Heart left ventricle (tissue), 16 donors: Measurements from ENCODE around the gene ASB10. TPM values are rescaled to one million over a fixed set of nuclear protein-coding genes. Genes with fewer than 3 reads are reported as not detected.

Experiments used
- ATAC-seq, 4 donors: fragments of 200-7000 bp; cut with Tn5 transposase; one replicate each; pipeline ENCODE4 v1.9.1; 2020 to 2022; ENCODE audit warnings: moderate library complexity in 4 of 4, mild to moderate bottlenecking in 3 of 4, moderate number of reproducible peaks in 1 of 4
- DNase-seq, 5 donors: peaks; one replicate each; pipeline ENCODE4 v3.0.0-alpha.2; 2020
- H3K27ac ChIP-seq, 12 donors: fragments of 200-600 bp; sonication (generic) in 4 of 12; one replicate each; pipeline versions ENCODE4 v1.5.0 to v1.8.0; 2016 to 2022; ENCODE audit warnings: mild to moderate bottlenecking in 2 of 12
- H3K27me3 ChIP-seq, 9 donors: fragments of 200-600 bp; sonication (generic) in 2 of 9; one replicate each; pipeline versions ENCODE4 v1.5.1 to v1.8.0; 2016 to 2022; ENCODE audit warnings: mild to moderate bottlenecking in 3 of 9
- H3K36me3 ChIP-seq, 9 donors: fragments of 200-600 bp; sonication (generic) in 2 of 9; one replicate each; pipeline versions ENCODE4 v1.5.0 to v1.8.0; 2018 to 2022; ENCODE audit warnings: mild to moderate bottlenecking in 2 of 9
- H3K4me1 ChIP-seq, 12 donors: fragments of 200-600 bp; sonication (generic) in 4 of 12; one replicate each; pipeline versions ENCODE4 v1.5.0 to v1.8.0; 2016 to 2022; ENCODE audit warnings: mild to moderate bottlenecking in 3 of 12
- H3K4me3 ChIP-seq, 12 donors: fragments of 200-600 bp; sonication (generic) in 4 of 12; one replicate each; pipeline versions ENCODE4 v1.5.0 to v1.8.0; 2017 to 2022; ENCODE audit warnings: mild to moderate bottlenecking in 9 of 12, moderate library complexity in 4 of 12
- H3K9me3 ChIP-seq, 12 donors: fragments of 200-600 bp; sonication (generic) in 4 of 12; one replicate each; pipeline versions ENCODE4 v1.5.0 to v1.8.0; 2016 to 2022; ENCODE audit warnings: mild to moderate bottlenecking in 1 of 12
- POLR2A ChIP-seq, 2 donors: fragments of 450-650 bp; IDR thresholded peaks; one replicate each; pipeline ENCODE4 v1.6.1; 2017; ENCODE audit warnings: antibody characterized with exemption in 2 of 2, mild to moderate bottlenecking in 2 of 2, moderate library complexity in 2 of 2
- WGBS, 4 donors: extraction: QIAGEN DNeasy Blood & Tissue Kit in 2 of 4; methylation state at CpG; one replicate each; pipeline versions ENCODE4 v1.1.5 to v1.1.7; 2013 to 2018; 5-methylcytosine and 5-hydroxymethylcytosine counted together
- intact Hi-C, 10 donors: fragments of 100-400 bp; cut with DNase I; formaldehyde crosslinking; loops; one replicate each; pipeline versions ENCODE4 v1.11.1 to v1.14.2; 2022
- polyA plus RNA-seq, 2 donors: library from polyadenylated mRNA; stranded (reverse); fragments of 200-250 nt; gene quantifications; one replicate each; pipeline ENCODE4 v1.2.3, GENCODE V29; 2013
- total RNA-seq, 9 donors: library from RNA; depleted of rRNA in 2 of 9; stranded (reverse); fragments of >200 nt in 2 of 9; fragmentation: NEBNext Ultra II Directional in 3 of 9; extraction: Animal tissue kit (Norgen Biotek cat#: 25700) in 3 of 9; gene quantifications; one replicate each; pipeline versions ENCODE4 v1.1.0 to v1.2.4, GENCODE V29; 2016 to 2023
- TF ChIP-seq, protein P1 (sequence below), 12 donors: fragments of 200-600 bp; sonication (generic) in 4 of 12; IDR thresholded peaks; one replicate each; pipeline versions ENCODE4 v1.5.0 to v1.8.0; 2018 to 2022; ENCODE audit warnings: antibody characterized with exemption in 12 of 12, mild to moderate bottlenecking in 5 of 12
- donor health status: ischemic (EF 13 %, LVEDD 7.1; RV severe dilation, severe dysfunction).
- donor health status: healthy with polysubstance abuse.
- donor health status: DM: no; HTN: yes; CAD: no.
- donor health status: DM: no; HTN: no; CAD: no.
- donor health status: ischemic (EF 25% LVEDD 6.9; RV normal size, moderate dysfunction).
- donor health status: ischemic (EF 25% LVEDD 5.7; RV mildly dilated, moderate dysfunction).
- donor health status: healthy.
- donor health status: DM: yes; HTN: yes; CAD: no.
- donor health status: ischemic (EF 35%, LVEDD 5.7; RV mildly dilated, moderate dysfunction).
- donor health status: nonischemic (EF 11% LVEDD 7.7; RV severe dilation, severe dysfunction).
- donor health status: DM: yes; HTN: yes; CAD: no.
- donor health status: PGD.
- donor health status: ischemic (EF 29% LVEDD 5.4; RV normal size, mild dysfunction).
- donor health status: nonischemic (EF 23%, LVEDD 6.1; RV moderate dilation, normal function).

The ASB10 gene
- total and polyA plus RNA-seq, 11 donors = 6.9 to 37.1 (median 25.5) TPM

DNA sequence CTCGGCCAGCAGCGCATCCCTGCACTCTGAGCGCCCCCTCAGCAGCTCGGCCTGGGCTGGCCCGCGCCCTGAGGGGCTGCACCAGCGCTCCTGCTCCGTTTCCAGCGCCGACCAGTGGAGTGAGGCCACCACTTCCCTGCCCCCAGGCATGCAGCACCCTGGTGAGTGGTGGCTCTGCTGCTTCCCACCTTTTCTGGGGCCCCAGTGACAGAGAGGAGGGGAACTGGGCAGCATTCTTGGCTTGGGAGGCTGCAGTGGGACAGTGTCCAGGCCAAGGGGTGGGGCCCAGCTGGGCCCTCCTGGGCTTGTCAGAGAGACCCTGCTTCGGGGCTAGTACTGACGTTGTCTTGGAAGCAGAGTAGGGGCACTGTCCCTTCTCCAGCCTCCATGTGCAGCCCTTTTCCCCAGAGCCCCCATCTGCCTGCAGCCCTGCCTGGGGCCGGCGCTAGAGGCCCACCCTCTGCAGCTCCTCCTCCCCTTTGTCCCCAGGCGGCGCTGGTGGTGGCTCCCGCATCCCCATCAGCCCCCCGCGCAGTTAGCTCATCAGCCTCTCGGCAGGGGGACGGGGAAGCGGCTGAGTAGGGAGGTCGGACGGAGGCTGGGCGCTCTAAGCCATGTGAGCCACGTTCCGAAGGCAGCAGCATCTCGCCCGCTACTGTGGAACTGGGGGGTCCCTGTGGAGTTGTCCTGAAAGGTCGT, 48.7 kb downstream of the ASB10 start:
- Histone ChIP-seq H3K27ac (peak overlapping the region in 5 of 12 donors; percentile 12 to 66 (median 59)), H3K4me1 (peaks cover 0 to 45% (median 13%) of the 10 kb centered on the region in 12 donors), H3K9me3 (no peaks in the 10 kb centered on the region), H3K36me3 (peaks cover 0 to 90% (median 56%) of the 10 kb centered on the region in 9 donors), H3K4me3 (no peak overlapping the region), H3K27me3 (no peaks in the 10 kb centered on the region)
- DNase-seq (peak in 2 of 5 donors; percentile 17 to 56), ATAC-seq (peak in 2 of 4 donors; percentile 8 to 15)
- 71 to 82% (median 79%) methylated on average over 22 to 30 of the region's 30 CpGs for WGBS, 4 donors
- intact Hi-C loops = loop anchor here in 1 of 10 donors (5.0 kb wide), 1 partner anchor 109 kb away; the partner anchor contains the start of gene SMARCD3
- TF ChIP-seq, protein P1, sequence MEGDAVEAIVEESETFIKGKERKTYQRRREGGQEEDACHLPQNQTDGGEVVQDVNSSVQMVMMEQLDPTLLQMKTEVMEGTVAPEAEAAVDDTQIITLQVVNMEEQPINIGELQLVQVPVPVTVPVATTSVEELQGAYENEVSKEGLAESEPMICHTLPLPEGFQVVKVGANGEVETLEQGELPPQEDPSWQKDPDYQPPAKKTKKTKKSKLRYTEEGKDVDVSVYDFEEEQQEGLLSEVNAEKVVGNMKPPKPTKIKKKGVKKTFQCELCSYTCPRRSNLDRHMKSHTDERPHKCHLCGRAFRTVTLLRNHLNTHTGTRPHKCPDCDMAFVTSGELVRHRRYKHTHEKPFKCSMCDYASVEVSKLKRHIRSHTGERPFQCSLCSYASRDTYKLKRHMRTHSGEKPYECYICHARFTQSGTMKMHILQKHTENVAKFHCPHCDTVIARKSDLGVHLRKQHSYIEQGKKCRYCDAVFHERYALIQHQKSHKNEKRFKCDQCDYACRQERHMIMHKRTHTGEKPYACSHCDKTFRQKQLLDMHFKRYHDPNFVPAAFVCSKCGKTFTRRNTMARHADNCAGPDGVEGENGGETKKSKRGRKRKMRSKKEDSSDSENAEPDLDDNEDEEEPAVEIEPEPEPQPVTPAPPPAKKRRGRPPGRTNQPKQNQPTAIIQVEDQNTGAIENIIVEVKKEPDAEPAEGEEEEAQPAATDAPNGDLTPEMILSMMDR (IDR thresholded peaks at IDR 0.05) = no peak
- TF ChIP-seq POLR2A (IDR thresholded peaks at IDR 0.05) = no peak

DNA sequence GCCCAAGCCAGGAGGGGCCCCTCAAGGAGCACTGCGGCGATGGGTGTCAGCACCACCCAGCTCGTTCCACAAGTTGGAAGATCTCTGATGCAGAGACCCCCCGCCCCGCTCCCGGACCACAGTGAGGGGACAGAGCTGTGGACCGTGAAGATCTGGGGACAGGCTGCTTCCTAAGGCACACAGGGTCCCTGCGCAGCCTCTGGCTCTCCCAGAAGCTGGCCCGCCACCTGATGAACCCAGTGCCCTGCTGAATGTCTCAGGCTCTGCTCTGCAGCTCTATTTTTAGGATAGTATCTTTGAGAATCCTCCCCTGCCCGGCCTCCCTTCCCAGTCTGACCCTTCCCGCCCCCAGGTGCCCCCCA, 49.3 kb downstream of the ASB10 start:
- Histone ChIP-seq H3K36me3 (peaks cover 0 to 90% (median 56%) of the 10 kb centered on the region in 9 donors), H3K4me1 (peaks cover 0 to 40% (median 11%) of the 10 kb centered on the region in 12 donors), H3K27ac (peak overlapping the region in 8 of 12 donors; percentile 12 to 66 (median 27)), H3K4me3 (no peak overlapping the region), H3K27me3 (no peaks in the 10 kb centered on the region), H3K9me3 (no peaks in the 10 kb centered on the region)
- no peak for TF ChIP-seq POLR2A (IDR thresholded peaks at IDR 0.05)
- TF ChIP-seq, protein P1 (IDR thresholded peaks at IDR 0.05) = no peak
- WGBS, 4 donors = 58 to 70% (median 68%) methylated on average over 10 to 11 of the region's 11 CpGs
- intact Hi-C loops = loop anchor here in 1 of 10 donors (5.0 kb wide), 1 partner anchor 110 kb away; the partner anchor contains the start of gene SMARCD3
- ATAC-seq (peak; percentile 38 to 60 (median 56)), DNase-seq (peak in 2 of 5 donors; percentile 28 to 42)

DNA sequence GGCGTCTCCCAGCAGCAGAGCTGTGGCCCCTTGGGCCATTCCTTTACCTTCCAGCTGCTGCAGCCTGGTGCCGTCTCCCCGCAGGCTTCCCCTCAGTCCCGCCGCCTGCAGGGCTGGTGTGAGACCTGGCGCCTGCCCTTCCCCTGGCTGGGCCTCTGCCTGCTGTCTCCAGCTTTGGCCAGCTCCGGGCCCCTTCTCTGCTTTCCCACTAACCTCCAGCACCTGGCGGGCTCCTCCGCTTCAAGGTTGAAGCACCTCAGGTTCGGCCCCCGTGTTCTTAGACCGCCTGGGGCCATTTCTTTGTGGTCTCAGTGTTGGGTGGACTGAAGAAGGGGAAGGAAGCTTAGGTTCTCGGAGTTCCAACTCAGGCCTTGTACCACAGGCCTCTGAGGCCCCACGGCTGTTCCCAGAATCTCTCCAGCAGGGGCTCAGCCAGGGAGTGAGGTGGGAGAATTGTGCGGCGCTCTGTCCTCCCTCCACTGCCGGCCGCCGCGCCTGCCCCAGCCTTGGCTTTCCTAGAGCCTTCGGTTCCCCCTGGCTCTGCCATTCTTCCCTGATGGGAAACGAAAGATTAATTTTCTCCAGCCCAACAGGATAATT, 49.9 kb downstream of the ASB10 start:
- Histone ChIP-seq H3K27ac (peak overlapping the region in 7 of 12 donors; percentile 12 to 66 (median 25)), H3K36me3 (peaks cover 0 to 90% (median 58%) of the 10 kb centered on the region in 9 donors), H3K4me3 (no peak overlapping the region), H3K9me3 (no peaks in the 10 kb centered on the region), H3K27me3 (no peaks in the 10 kb centered on the region), H3K4me1 (peaks cover 0 to 34% (median 8%) of the 10 kb centered on the region in 12 donors)
- TF ChIP-seq, protein P1 (IDR thresholded peaks at IDR 0.05) = no peak
- no peak for TF ChIP-seq POLR2A (IDR thresholded peaks at IDR 0.05)
- ATAC-seq (peak in 3 of 4 donors; percentile 6 to 58 (median 42)), DNase-seq (peak in 2 of 5 donors; percentile 20 to 69)
- WGBS, 4 donors = 69 to 80% (median 76%) methylated on average over 21 to 22 of the region's 22 CpGs
- intact Hi-C loops = loop anchor here in 1 of 10 donors (5.0 kb wide), 1 partner anchor 110 kb away; the partner anchor contains the start of gene SMARCD3
